SK-N-SH (cell line): ENCODE data around the gene ACTN2. TPM values are rescaled to one million over a fixed set of nuclear protein-coding genes. Genes with fewer than 3 reads are reported as not detected.

Experiments used
- CTCF ChIA-PET: fragments of 300-600, 350-600 bp; formaldehyde crosslinking; extraction: SDS; loops from one replicate; lab custom pipeline; 2021; lab: Yijun Ruan, JAX
- POLR2A ChIA-PET: fragments of 350-600 bp; sonication (Branson Sonifier 250); formaldehyde crosslinking; extraction: SDS; loops from one replicate; lab custom pipeline; 2020; ENCODE audit warnings: antibody characterized with exemption, inconsistent platforms; lab: Yijun Ruan, JAX
- DNase-seq: peaks from one replicate; pipeline ENCODE4 v3.0.0; 2012
- H2AFZ ChIP-seq: fragments of 200-600 bp; sonication (generic); 2 replicates; pipeline ENCODE4 v1.8.1; 2016; ENCODE audit warnings: antibody characterized with exemption, mild to moderate bottlenecking, low read depth
- H3F3A ChIP-seq: fragments of 200-600 bp; sonication (generic); replicated peaks from 2 replicates; pipeline ENCODE3; 2016; ENCODE audit warnings: antibody characterized with exemption, mild to moderate bottlenecking; ENCODE audit not compliant: insufficient read depth
- H3K27ac ChIP-seq, 2 experiments: fragments of 200-500 bp in 1 of 2; fragments of 200-600 bp in 1 of 2; sonication (Bioruptor generic) in 1 of 2; sonication (generic), shearing (Covaris generic) in 1 of 2; 2 replicates each; pipeline versions ENCODE4 v1.5.1 to v1.6.1; 2014 to 2016; ENCODE audit warnings: low read depth in 2 of 2, inconsistent platforms in 1 of 2, low read length in 1 of 2, mild to moderate bottlenecking in 1 of 2, mixed read lengths in 1 of 2
- H3K27me3 ChIP-seq: fragments of 200-600 bp; sonication (generic), shearing (Covaris generic); 2 replicates; pipeline ENCODE4 v1.6.1; 2016; ENCODE audit warnings: mixed run types; ENCODE audit not compliant: insufficient read depth
- H3K36me3 ChIP-seq, 2 experiments: fragments of 200-500 bp in 1 of 2; fragments of 200-600 bp in 1 of 2; sonication (Bioruptor generic) in 1 of 2; sonication (generic) in 1 of 2; replicated peaks in 1 of 2; 2 replicates each; pipeline versions ENCODE3 to v1.5.1; 2014 to 2016; ENCODE audit warnings: low read length in 1 of 2, mild to moderate bottlenecking in 1 of 2; ENCODE audit not compliant: insufficient read depth in 2 of 2, control insufficient read depth in 1 of 2
- H3K4me1 ChIP-seq, 2 experiments: fragments of 200-500 bp in 1 of 2; fragments of 200-600 bp in 1 of 2; sonication (Bioruptor generic) in 1 of 2; sonication (generic), shearing (Covaris generic) in 1 of 2; 2 replicates each; pipeline versions ENCODE4 v1.5.1 to v1.6.1; 2014 to 2016; ENCODE audit warnings: low read depth in 1 of 2, low read length in 1 of 2, mixed run types in 1 of 2; ENCODE audit not compliant: insufficient read depth in 2 of 2, control insufficient read depth in 1 of 2
- H3K4me2 ChIP-seq: fragments of 200-600 bp; sonication (generic), shearing (Covaris generic); 2 replicates; pipeline ENCODE4 v1.6.1; 2017; ENCODE audit warnings: mixed run types
- H3K4me3 ChIP-seq, 2 experiments: fragments of 200-500 bp in 1 of 2; fragments of 200-600 bp in 1 of 2; sonication (Bioruptor generic) in 1 of 2; sonication (generic), shearing (Covaris generic) in 1 of 2; 2 replicates each; pipeline versions ENCODE4 v1.5.1 to v1.8.1; 2014 to 2016; ENCODE audit warnings: low read depth in 2 of 2, inconsistent platforms in 1 of 2, low read length in 1 of 2, mild to moderate bottlenecking in 1 of 2, mixed read lengths in 1 of 2, moderate library complexity in 1 of 2
- H3K79me2 ChIP-seq: fragments of 200-600 bp; sonication (generic); 2 replicates; pipeline ENCODE4 v1.8.1; 2017; ENCODE audit warnings: mild to moderate bottlenecking; ENCODE audit not compliant: insufficient read depth
- H3K9ac ChIP-seq: fragments of 200-600 bp; sonication (generic); 2 replicates; pipeline ENCODE4 v1.6.1; 2017; ENCODE audit warnings: mixed run types
- H3K9me2 ChIP-seq: fragments of 200-600 bp; sonication (generic); 2 replicates; pipeline ENCODE4 v1.6.1; 2017; ENCODE audit warnings: mixed run types
- H3K9me3 ChIP-seq: fragments of 200-600 bp; sonication (generic); 2 replicates; pipeline ENCODE4 v1.6.1; 2017; ENCODE audit warnings: mixed run types, mild to moderate bottlenecking, moderate library complexity
- H4K20me1 ChIP-seq: fragments of 200-600 bp; sonication (generic); 2 replicates; pipeline ENCODE4 v1.6.1; 2017; ENCODE audit warnings: mild to moderate bottlenecking, mixed run types; ENCODE audit not compliant: insufficient read depth
- CHD2 ChIP-seq: fragments of 150-350 bp; IDR thresholded peaks from 2 replicates; pipeline ENCODE4 v1.6.1; 2018; ENCODE audit warnings: low read length; ENCODE audit not compliant: partially characterized antibody
- CTCF ChIP-seq: fragments of 200-600 bp; sonication (generic); IDR thresholded peaks from 2 replicates; pipeline ENCODE4 v1.6.1; 2017; ENCODE audit warnings: antibody characterized with exemption, mild to moderate bottlenecking, moderate library complexity
- ELF1 ChIP-seq: IDR thresholded peaks from 2 replicates; pipeline ENCODE4 v1.4.0; 2012
- FOXM1 ChIP-seq: IDR thresholded peaks from 2 replicates; pipeline ENCODE4 v1.4.0; 2012; ENCODE audit warnings: low read depth, mild to moderate bottlenecking
- GATA2 ChIP-seq: sonication (generic); formaldehyde crosslinking; IDR thresholded peaks from 2 replicates; pipeline ENCODE4 v1.5.0; 2020; ENCODE audit warnings: mild to moderate bottlenecking, missing genetic modification reagents
- IRF3 ChIP-seq: fragments of 150-350 bp; IDR thresholded peaks from 2 replicates; pipeline ENCODE4 v1.6.1; 2016; ENCODE audit warnings: mild to moderate bottlenecking, low read depth, low read length
- MEF2A ChIP-seq: IDR thresholded peaks from 2 replicates; pipeline ENCODE4 v1.4.0; 2012; ENCODE audit warnings: low read depth, borderline replicate concordance
- NFIC ChIP-seq: IDR thresholded peaks from 2 replicates; pipeline ENCODE4 v1.4.0; 2012; ENCODE audit warnings: borderline replicate concordance
- RAD21 ChIP-seq: IDR thresholded peaks from 2 replicates; pipeline ENCODE4 v1.6.1; 2012; ENCODE audit warnings: mild to moderate bottlenecking, low read length
- RCOR1 ChIP-seq: fragments of 150-350 bp; IDR thresholded peaks from 2 replicates; pipeline ENCODE4 v1.6.1; 2017; ENCODE audit warnings: antibody characterized with exemption, low read length
- RFX5 ChIP-seq: IDR thresholded peaks from 2 replicates; pipeline ENCODE4 v1.6.1; 2012; ENCODE audit warnings: mild to moderate bottlenecking, improper control_type of control experiment, low read length
- RXRA ChIP-seq: IDR thresholded peaks from 2 replicates; pipeline ENCODE4 v1.4.0; 2012; ENCODE audit warnings: low read depth, mild to moderate bottlenecking, borderline replicate concordance
- SIN3A ChIP-seq: IDR thresholded peaks from 2 replicates; pipeline ENCODE4 v1.6.1; 2012; ENCODE audit warnings: low read depth, mild to moderate bottlenecking, low read length, moderate library complexity, borderline replicate concordance
- SMC3 ChIP-seq: IDR thresholded peaks from 2 replicates; pipeline ENCODE4 v1.6.1; 2012; ENCODE audit warnings: low read depth, low read length, improper control_type of control experiment
- TCF12 ChIP-seq: IDR thresholded peaks from 2 replicates; pipeline ENCODE4 v1.4.0; 2012
- USF2 ChIP-seq: fragments of 150-350 bp; IDR thresholded peaks from 2 replicates; pipeline ENCODE4 v1.6.1; 2017; ENCODE audit warnings: antibody characterized with exemption, low read length, low read depth, borderline replicate concordance
- WGBS: methylation state at CpG from one replicate; pipeline ENCODE4 v1.1.6; 2017; ENCODE audit warnings: low lambda C conversion rate; 5-methylcytosine and 5-hydroxymethylcytosine counted together
- polyA plus RNA-seq, 3 experiments: library from polyadenylated mRNA; depleted of rRNA; stranded (reverse); fragments of >200 nt; gene quantifications; 2 replicates each; pipeline ENCODE4 v1.2.3, GENCODE V29; 2012
- TF ChIP-seq, protein P1 (sequence below): IDR thresholded peaks from 2 replicates; pipeline ENCODE4 v1.4.0; 2012; ENCODE audit warnings: low read depth
- TF ChIP-seq, protein P2 (sequence below): IDR thresholded peaks from 2 replicates; pipeline ENCODE4 v1.4.0; 2012; ENCODE audit warnings: low read depth, borderline replicate concordance
- TF ChIP-seq, protein P3 (sequence below): IDR thresholded peaks from 2 replicates; pipeline ENCODE4 v1.4.0; 2012; ENCODE audit warnings: low read depth, borderline replicate concordance

Gene ACTN2
- polyA plus RNA-seq, 1 of the 3 experiments (the other 2 are of a cell fraction) = 0.15 TPM

- Histone ChIP-seq H4K20me1 (no peaks in the 10 kb centered on the region), H3K9me2 (no peaks in the 10 kb centered on the region), H3K9me3 (no peaks in the 10 kb centered on the region), H3K27me3 (no peaks in the 10 kb centered on the region), H3K4me2 (no peak overlapping the region), H3F3A (no peaks in the 10 kb centered on the region), H2AFZ (no peak overlapping the region), H3K79me2 (no peaks in the 10 kb centered on the region), H3K4me1 (peaks cover 0 to 2% of the 10 kb centered on the region in 2 experiments; a peak in 1 of 4 replicates), H3K9ac (no peak overlapping the region), H3K36me3 (no peaks in the 10 kb centered on the region), H3K4me3 (no peak overlapping the region), H3K27ac (no peak overlapping the region)
- CTCF ChIA-PET = interaction anchor here (0.7 to 2.7 kb wide), 9 partner anchors 10 to 808 kb away, joined by 3 to 14 read pairs (median 4); partner anchors contain the start of gene RYR2
- no peak for TF ChIP-seq SMC3
- TF ChIP-seq GATA2 (CRISPR knock-in tag) = no peak
- TF ChIP-seq NFIC = no peak
- no peak for TF ChIP-seq RAD21
- TF ChIP-seq FOXM1 = no peak
- no peak for TF ChIP-seq TCF12
- TF ChIP-seq IRF3 = no peak
- TF ChIP-seq RCOR1 = no peak
- TF ChIP-seq RFX5 = no peak
- no peak for TF ChIP-seq CTCF
- TF ChIP-seq, protein P1, sequence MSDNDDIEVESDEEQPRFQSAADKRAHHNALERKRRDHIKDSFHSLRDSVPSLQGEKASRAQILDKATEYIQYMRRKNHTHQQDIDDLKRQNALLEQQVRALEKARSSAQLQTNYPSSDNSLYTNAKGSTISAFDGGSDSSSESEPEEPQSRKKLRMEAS = no peak
- no peak for TF ChIP-seq SIN3A
- TF ChIP-seq, protein P2, sequence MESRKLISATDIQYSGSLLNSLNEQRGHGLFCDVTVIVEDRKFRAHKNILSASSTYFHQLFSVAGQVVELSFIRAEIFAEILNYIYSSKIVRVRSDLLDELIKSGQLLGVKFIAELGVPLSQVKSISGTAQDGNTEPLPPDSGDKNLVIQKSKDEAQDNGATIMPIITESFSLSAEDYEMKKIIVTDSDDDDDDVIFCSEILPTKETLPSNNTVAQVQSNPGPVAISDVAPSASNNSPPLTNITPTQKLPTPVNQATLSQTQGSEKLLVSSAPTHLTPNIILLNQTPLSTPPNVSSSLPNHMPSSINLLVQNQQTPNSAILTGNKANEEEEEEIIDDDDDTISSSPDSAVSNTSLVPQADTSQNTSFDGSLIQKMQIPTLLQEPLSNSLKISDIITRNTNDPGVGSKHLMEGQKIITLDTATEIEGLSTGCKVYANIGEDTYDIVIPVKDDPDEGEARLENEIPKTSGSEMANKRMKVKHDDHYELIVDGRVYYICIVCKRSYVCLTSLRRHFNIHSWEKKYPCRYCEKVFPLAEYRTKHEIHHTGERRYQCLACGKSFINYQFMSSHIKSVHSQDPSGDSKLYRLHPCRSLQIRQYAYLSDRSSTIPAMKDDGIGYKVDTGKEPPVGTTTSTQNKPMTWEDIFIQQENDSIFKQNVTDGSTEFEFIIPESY = no peak
- TF ChIP-seq, protein P3, sequence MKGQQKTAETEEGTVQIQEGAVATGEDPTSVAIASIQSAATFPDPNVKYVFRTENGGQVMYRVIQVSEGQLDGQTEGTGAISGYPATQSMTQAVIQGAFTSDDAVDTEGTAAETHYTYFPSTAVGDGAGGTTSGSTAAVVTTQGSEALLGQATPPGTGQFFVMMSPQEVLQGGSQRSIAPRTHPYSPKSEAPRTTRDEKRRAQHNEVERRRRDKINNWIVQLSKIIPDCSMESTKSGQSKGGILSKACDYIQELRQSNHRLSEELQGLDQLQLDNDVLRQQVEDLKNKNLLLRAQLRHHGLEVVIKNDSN = no peak
- no peak for TF ChIP-seq ELF1
- no peak for TF ChIP-seq USF2
- no peak for TF ChIP-seq MEF2A
- no peak for TF ChIP-seq CHD2
- no peak for TF ChIP-seq RXRA
- no peak for DNase-seq
- POLR2A ChIA-PET = no interaction called here
- WGBS = 84% methylated on average over 12 of the region's 14 CpGs
Observed at GRCh38 chr1:236753964-236754363, 67.7 kb downstream of the ACTN2 start.
